ENCODE measurements around the gene GCGR.

GCGR gene

GRCh38 chr17:81803728-81804558 lies at the start of gene GCGR:
Gene GCGR, plus strand, starts transcription at chr17:81804150. Its CDS starts 4,869 bp downstream, at chr17:81809019.
- Histone ChIP-seq H2AFZ (ENCODE audit: low read depth, low read length) (no peak within 1 kb of the TSS), H3K4me3 (ENCODE audit: low read length) (no peak within 1 kb of the TSS), H3K4me1 (ENCODE audit: insufficient read depth, low read length) (peaks cover 3% of the 10 kb centered on the region), H3K9me3 (ENCODE audit: low read length) (peaks cover 9% of the 10 kb centered on the region), H3K36me3 (ENCODE audit: insufficient read depth, low read length) (no peaks in the 10 kb centered on the region), H3K27me3 (ENCODE audit: insufficient read depth, low read length) (peaks cover 72% of the 10 kb centered on the region)

GRCh38 chr17:81792675-81793615 lies 11.0 kb upstream of the GCGR start:
- H3K4me1 ChIP-seq (ENCODE audit: insufficient read depth, low read length) = no peaks in the 10 kb centered on the region
- H2AFZ ChIP-seq (ENCODE audit: low read depth, low read length) = no peak overlapping the region
- no peaks in the 10 kb centered on the region for H3K36me3 ChIP-seq (ENCODE audit: insufficient read depth, low read length)
- no peaks in the 10 kb centered on the region for H3K9me3 ChIP-seq (ENCODE audit: low read length)
- H3K4me3 ChIP-seq (ENCODE audit: low read length) = no peak overlapping the region
- no peaks in the 10 kb centered on the region for H3K27me3 ChIP-seq (ENCODE audit: insufficient read depth, low read length)

GRCh38 chr17:81794074-81794476 lies 9.9 kb upstream of the GCGR start:
- H3K27me3 ChIP-seq (ENCODE audit: insufficient read depth, low read length) = no peaks in the 10 kb centered on the region
- H2AFZ ChIP-seq (ENCODE audit: low read depth, low read length) = no peak overlapping the region
- no peaks in the 10 kb centered on the region for H3K9me3 ChIP-seq (ENCODE audit: low read length)
- no peaks in the 10 kb centered on the region for H3K4me1 ChIP-seq (ENCODE audit: insufficient read depth, low read length)
- H3K36me3 ChIP-seq (ENCODE audit: insufficient read depth, low read length) = no peaks in the 10 kb centered on the region
- H3K4me3 ChIP-seq (ENCODE audit: low read length) = no peak overlapping the region

- H3K9me3 ChIP-seq (ENCODE audit: low read length) = no peaks in the 10 kb centered on the region
- H3K4me3 ChIP-seq (ENCODE audit: low read length) = no peak overlapping the region
- H2AFZ ChIP-seq (ENCODE audit: low read depth, low read length) = no peak overlapping the region
- no peaks in the 10 kb centered on the region for H3K36me3 ChIP-seq (ENCODE audit: insufficient read depth, low read length)
- H3K27me3 ChIP-seq (ENCODE audit: insufficient read depth, low read length) = no peaks in the 10 kb centered on the region
- no peaks in the 10 kb centered on the region for H3K4me1 ChIP-seq (ENCODE audit: insufficient read depth, low read length)
These were observed 9.4 kb upstream of the GCGR start for GRCh38 chr17:81794509-81794908.

GRCh38 chr17:81801327-81801726 lies 2.6 kb upstream of the GCGR start:
- Histone ChIP-seq H3K4me1 (ENCODE audit: insufficient read depth, low read length) (peaks cover 3% of the 10 kb centered on the region), H3K4me3 (ENCODE audit: low read length) (no peak overlapping the region), H3K27me3 (ENCODE audit: insufficient read depth, low read length) (peaks cover 48% of the 10 kb centered on the region), H2AFZ (ENCODE audit: low read depth, low read length) (no peak overlapping the region), H3K36me3 (ENCODE audit: insufficient read depth, low read length) (no peaks in the 10 kb centered on the region), H3K9me3 (ENCODE audit: low read length) (peaks cover 9% of the 10 kb centered on the region)

- H3K9me3 ChIP-seq (ENCODE audit: low read length) = peaks cover 9% of the 10 kb centered on the region
- H2AFZ ChIP-seq (ENCODE audit: low read depth, low read length) = no peak overlapping the region
- peaks cover 57% of the 10 kb centered on the region for H3K27me3 ChIP-seq (ENCODE audit: insufficient read depth, low read length)
- H3K4me1 ChIP-seq (ENCODE audit: insufficient read depth, low read length) = peaks cover 3% of the 10 kb centered on the region
- H3K4me3 ChIP-seq (ENCODE audit: low read length) = no peak overlapping the region
- H3K36me3 ChIP-seq (ENCODE audit: insufficient read depth, low read length) = no peaks in the 10 kb centered on the region
These were observed 1.7 kb upstream of the GCGR start for GRCh38 chr17:81802048-81802758.

GRCh38 chr17:81802856-81803643 lies 900 bp upstream of the GCGR start:
- no peak overlapping the region for H3K4me3 ChIP-seq (ENCODE audit: low read length)
- no peaks in the 10 kb centered on the region for H3K36me3 ChIP-seq (ENCODE audit: insufficient read depth, low read length)
- H2AFZ ChIP-seq (ENCODE audit: low read depth, low read length) = no peak overlapping the region
- peaks cover 3% of the 10 kb centered on the region for H3K4me1 ChIP-seq (ENCODE audit: insufficient read depth, low read length)
- peaks cover 9% of the 10 kb centered on the region for H3K9me3 ChIP-seq (ENCODE audit: low read length)
- peaks cover 65% of the 10 kb centered on the region for H3K27me3 ChIP-seq (ENCODE audit: insufficient read depth, low read length)

- Histone ChIP-seq H2AFZ (ENCODE audit: low read depth, low read length) (no peak overlapping the region), H3K9me3 (ENCODE audit: low read length) (peaks cover 9% of the 10 kb centered on the region), H3K36me3 (ENCODE audit: insufficient read depth, low read length) (no peaks in the 10 kb centered on the region), H3K27me3 (ENCODE audit: insufficient read depth, low read length) (peaks cover 80% of the 10 kb centered on the region), H3K4me3 (ENCODE audit: low read length) (no peak overlapping the region), H3K4me1 (ENCODE audit: insufficient read depth, low read length) (peaks cover 3% of the 10 kb centered on the region)
These were observed 829 bp downstream of the GCGR start for GRCh38 chr17:81804559-81805399.

GRCh38 chr17:81805707-81806460 lies 1.9 kb downstream of the GCGR start:
- no peaks in the 10 kb centered on the region for H3K36me3 ChIP-seq (ENCODE audit: insufficient read depth, low read length)
- H3K27me3 ChIP-seq (ENCODE audit: insufficient read depth, low read length) = peaks cover 84% of the 10 kb centered on the region
- peaks cover 8% of the 10 kb centered on the region for H3K9me3 ChIP-seq (ENCODE audit: low read length)
- no peak overlapping the region for H2AFZ ChIP-seq (ENCODE audit: low read depth, low read length)
- peaks cover 3% of the 10 kb centered on the region for H3K4me1 ChIP-seq (ENCODE audit: insufficient read depth, low read length)
- H3K4me3 ChIP-seq (ENCODE audit: low read length) = no peak overlapping the region

GRCh38 chr17:81806461-81807209 lies 2.7 kb downstream of the GCGR start:
- Histone ChIP-seq H3K27me3 (ENCODE audit: insufficient read depth, low read length) (peaks cover 81% of the 10 kb centered on the region), H2AFZ (ENCODE audit: low read depth, low read length) (no peak overlapping the region), H3K4me1 (ENCODE audit: insufficient read depth, low read length) (peaks cover 3% of the 10 kb centered on the region), H3K9me3 (ENCODE audit: low read length) (peaks cover 2% of the 10 kb centered on the region), H3K36me3 (ENCODE audit: insufficient read depth, low read length) (no peaks in the 10 kb centered on the region), H3K4me3 (ENCODE audit: low read length) (no peak overlapping the region)
